Astrocyte of the hippocampus (primary cell): Measurements from ENCODE around the gene SCAPER.
A peak's percentile ranks its signal among the peaks of the same experiment; 100 is the strongest.
"Not testable (repeated sequence)": the region's sequence is repeated elsewhere in the genome, so short reads cannot be mapped to it uniquely, and the experiment has no call there.

Source experiments
- DNase-seq: peaks from one replicate; pipeline ENCODE4 v3.0.0; 2011; ENCODE audit warnings: low read depth, low spot score

SCAPER gene

DNA sequence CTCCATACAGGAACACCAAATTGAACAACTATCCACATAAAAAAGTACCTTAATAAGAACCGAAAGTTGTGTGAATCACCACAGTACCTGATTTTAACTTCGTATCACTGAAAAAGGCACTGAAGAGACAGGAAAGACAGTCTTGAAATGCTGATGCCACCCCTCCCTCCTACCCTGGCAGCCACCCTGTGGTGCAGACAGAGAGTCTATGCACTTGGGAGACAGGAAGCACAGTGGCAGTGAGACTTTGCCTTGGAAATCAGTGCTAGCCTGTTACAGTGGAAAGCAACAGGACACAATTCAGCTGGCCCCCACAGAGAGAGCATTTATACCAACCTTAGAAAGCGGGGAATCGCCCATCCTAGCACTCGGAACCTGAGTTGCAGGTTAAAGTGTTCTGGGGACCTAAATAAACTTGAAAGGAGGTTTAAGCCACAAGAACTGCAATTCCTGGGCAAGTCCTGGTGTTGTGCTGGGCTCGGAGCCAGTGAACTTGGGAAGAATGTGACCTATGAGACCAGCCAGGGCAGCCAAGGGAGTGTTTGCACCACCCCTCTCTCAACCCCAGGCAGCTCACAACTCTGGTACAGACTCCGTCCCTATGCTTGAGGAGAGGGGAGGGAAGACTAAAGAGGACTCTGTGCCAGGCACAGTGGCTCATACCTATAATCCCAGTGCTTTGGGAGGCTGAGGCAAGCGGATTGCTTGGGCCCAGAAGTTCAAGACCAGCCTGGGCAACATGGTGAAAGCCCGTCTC, 328.4 kb downstream of the SCAPER start:
- DNase-seq = peak; percentile 91

DNA sequence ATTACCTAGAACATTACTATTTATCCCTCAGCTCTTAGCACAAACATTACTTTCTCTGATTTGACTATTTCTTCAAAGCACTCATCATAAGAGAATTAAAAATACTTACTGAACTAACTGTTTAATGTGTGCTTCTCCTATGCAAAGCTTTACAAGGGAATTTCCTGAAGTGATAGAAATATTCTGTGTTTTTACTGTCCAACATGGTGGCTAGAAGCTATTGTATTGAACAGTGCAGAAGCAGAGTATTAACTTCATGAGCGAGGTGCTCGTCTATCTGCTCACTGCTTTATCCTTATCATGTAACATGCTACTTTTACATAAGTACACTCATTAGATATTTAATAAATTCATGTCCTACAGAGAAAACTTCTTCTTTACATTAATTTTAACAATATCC, 329.5 kb downstream of the SCAPER start:
- DNase-seq = no peak

DNA sequence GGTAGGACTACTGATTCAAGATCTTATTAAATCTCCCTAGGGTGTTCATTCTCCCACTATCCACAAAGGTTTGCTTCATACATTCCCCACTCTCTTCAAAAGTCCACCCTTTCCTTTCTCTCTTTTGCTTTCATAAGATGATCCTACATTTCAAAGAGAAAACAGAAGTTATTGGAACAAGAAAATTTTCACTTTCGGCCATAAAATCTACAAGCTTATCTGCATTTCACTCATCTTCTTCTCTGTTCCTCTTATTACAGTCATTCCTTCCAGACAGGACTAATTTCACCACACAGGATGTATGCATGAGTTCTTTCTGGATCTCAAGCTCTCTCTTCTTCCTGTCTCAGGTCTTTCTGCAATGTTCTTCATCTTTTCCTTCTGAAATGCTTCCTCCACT, 329.9 kb downstream of the SCAPER start:
- no peak for DNase-seq

DNA sequence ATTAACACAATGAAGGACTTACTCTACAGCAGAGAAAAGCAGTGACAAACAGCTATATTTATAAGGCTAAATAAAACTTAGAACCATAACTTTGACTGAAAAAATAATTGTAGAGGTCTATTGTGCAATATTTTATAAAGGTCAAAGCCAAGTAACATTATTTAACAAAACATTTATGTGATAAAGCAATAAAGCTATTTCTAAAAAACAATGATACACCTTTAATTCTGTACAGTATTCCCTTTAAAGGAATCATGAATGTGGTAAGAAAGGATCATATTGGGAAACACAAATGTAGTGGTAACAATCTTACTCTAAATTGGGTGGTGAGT, 332.2 kb downstream of the SCAPER start:
- no peak for DNase-seq

DNA sequence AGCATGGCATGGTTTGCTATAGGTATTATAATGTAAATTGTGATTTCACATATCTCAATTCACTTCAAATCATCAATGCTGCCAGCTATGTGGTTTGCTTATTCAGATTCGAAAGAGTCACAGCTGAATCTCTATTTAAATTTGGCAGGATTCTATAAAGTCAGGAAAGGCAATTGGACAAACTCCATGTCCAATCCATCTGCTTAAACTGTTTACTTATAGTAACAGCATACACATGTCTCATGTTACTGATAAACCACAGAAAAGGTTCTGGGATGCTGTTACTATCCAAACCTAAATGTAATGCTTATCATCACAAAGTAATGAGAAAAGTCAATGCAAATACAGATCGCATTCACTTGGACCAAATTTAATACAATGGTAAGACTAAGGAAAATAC, 338.9 kb downstream of the SCAPER start:
- DNase-seq = peak; percentile 16

DNA sequence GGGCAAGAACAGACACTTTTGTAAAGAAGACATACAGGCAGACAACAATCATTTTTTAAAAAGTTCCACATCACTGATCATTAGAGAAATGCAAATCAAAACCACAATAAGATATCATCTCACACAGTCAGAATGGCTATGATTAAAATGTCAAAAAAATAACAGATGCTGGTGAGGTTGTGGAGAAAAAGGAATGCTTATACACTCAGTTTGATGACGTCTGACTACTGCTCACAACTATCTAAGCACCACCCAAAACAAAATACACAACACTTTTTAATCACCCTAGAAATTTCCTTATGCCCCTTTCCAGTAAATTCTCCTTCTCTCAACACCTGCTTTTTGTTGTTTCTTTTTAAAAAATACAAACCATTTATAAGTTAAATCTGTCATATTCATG, 339.8 kb downstream of the SCAPER start:
- DNase-seq = no peak

DNA sequence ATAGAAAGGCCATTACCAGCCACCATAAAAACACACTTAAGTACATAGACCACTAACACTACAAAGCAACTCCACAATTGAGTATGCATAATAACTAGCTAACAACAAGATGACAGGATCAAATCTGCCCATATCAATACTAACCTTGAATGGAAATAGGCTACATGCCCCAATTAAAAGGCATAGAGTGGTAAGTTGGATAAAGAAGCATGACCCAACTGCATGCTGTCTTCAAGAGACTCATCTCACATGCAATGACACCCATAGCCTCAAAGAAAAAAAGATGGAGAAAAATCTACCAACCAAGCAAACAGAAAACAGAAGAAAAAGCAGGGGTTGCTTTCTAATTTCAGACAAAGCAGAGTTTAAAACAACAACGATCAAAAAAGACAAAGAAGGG, 349.9 kb downstream of the SCAPER start:
- DNase-seq = no peak

DNA sequence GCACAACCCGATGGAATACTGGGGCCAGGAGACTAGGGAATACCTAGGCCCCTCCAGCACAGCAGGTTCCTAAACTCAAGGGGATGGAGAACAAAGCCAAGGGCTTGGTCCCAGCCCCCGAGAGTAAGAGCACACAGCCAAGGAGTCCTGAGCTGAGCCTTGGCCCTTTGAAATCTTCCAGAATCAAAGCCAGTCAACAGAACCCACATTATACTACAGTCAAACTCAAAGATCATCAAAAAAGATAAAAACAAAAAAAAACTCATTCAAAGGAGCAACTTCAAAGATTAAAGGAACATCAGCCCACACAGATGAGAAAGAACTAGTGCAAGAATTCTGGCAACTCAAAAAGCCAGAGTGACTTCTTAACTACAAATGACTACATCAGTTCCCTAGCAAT, 351.6 kb downstream of the SCAPER start:
- no peak for DNase-seq

DNA sequence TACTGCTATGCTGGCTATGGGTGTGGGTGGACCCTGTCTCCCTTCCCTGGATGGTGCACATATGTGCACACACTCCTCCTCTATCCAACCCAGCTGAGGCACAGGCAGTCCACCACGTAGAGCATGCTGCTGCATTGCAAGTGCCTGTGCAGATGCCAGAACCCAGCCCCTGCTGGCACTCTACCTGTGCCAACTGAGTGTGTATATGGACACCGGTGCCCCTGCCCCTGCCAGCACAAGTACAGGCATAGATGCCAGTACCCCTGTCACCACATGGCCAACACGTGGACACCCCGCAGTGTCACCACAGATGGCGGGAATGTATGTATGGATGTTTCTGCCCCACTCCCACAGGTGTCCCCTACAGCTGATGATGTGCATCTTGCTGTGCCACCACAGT, 352.0 kb downstream of the SCAPER start:
- DNase-seq = no peak

DNA sequence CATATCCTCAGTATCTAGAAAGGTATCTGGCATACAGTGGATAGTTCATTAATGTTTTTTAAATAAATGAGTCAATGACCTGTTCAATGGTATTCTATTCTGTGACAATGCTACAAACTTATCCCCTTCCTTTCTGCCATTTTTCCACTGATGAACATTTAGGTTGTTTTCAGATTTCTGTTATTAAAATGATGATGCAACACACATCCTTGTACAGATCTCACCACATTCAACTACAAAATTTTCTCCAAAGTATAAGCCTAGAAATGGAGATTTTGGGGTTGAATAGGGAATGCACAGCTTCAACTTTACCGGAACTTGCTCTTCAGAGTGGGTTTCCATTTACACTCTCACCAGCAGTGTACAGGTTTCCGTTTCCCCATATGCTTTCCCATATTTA, 358.3 kb downstream of the SCAPER start:
- DNase-seq = no peak

DNA sequence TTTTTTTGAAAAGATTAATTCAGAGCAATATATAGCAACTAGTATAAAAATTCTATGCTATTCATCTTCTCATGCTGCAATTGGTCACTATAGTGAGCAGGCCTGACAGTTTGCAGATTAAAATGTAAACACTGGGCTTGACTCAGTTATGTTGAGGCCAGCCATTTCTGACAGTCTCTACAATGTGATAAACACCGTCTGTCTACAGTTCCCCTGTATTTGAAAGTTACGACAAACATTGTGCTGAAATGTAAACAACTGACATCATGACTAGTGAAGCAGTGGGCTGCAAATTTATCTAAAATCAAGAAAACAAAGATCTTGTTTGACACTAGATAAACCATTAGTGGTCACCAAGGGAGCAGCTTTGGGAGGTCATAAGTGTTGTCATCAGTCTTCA, 371.1 kb downstream of the SCAPER start:
- no peak for DNase-seq

DNA sequence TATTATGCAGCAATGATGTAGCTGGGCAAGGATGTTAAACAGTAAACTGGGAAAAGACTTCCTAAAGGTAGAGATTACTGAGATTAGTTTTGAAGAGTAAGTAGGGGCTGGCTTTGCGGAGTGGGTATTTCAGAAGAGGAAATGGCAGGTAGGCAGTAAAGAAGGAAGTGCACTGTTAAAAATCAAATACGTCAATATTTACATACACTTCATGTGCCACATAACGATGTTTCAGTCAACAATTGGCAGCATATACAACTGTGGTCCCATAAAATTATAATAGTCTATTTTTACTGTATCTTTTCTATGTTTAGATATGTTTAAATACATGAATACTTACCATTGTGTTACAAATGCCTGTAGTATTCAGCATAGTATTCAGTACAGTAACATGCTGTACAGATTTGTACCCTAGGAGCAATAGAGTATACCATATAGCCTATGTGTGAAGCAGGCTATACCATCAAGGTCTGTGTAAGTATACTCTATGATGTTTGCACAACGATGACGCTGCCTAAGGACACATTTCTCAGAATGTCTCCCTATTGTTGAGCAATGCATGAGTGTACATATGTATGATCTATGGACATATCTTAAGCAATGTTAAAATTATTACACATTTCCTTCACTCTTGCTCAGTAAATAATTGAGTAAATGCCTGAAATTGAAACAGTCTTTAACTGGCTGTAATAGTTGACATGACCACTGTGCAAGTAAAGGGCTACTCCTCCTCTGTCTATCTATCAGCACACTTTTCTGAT, 371.9 kb downstream of the SCAPER start:
- no peak for DNase-seq

DNA sequence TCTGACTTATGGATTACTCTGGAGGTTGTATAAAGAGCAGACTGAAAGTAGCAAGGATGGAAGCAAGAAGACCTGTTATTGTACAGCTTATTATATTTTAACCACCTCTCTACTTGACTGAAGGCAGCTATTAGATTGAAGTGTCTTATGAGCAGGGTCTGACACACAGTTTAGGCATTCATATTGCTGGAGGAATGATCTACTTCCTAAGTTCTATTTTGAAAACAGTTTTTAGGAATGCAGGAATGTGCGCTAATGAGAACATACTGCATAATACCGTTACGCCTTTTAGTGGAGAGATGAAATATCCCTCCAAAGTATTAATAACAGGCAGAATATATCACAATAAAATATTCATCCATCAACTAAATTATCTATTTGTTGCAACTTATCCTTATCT, 375.2 kb downstream of the SCAPER start:
- DNase-seq = peak; percentile 22

DNA sequence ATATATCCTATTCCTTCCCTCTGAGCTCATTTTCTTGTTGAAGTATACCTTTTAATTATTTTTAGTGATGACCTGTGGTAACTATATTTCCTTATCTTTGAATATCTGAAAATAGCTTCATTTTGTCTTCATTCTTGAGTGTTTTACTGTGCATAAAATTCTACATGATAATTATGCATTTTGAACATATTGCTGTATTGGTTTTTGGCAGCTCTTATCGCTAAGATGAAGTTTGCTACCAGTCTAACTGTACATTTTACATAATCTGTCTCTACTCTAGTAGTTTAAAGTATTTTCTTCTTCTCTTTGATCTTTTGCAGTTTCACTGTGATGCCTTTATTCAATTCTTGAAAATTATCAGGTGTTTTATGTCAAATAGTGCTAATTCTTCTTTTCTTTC, 379.0 kb downstream of the SCAPER start:
- no peak for DNase-seq

DNA sequence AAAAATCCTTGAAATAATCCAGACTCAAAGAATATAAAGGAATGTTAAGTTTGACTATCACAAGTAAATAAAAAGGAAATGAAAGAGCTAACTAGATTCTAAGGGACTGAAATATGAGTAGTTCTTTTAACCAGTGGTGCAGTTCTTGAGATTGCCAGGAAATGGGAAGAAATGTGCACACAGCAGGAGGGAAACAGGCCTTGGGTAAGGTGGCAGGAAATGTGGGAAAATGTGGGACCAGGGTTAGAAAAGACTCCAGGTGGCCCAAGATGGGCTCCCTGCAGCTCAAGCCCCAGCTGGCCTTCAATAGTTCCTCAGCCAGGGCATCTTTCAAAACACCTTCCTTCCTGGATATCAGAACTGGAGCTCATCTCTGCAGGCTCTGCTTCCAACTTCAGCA, 387.2 kb downstream of the SCAPER start:
- DNase-seq = peak; percentile 8

DNA sequence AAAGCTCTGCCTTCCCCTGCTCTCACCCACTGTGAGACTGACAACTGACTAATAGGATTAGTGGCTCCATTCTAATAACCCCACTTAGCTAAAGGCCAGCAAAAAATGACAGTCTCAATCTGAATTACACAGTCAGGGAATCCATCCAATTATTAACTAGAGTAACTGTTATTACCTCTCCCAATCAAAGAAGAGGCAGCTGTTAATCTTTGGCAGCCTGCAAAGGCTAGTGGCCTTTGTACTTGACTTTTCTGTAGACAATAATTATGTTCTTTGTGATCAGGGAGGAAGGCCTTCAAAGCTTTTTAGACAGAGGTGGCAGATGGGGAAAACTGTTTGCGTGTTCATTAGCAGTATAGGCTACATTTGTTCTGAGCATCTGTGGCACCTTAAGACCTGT, 390.9 kb downstream of the SCAPER start:
- DNase-seq = no peak

DNA sequence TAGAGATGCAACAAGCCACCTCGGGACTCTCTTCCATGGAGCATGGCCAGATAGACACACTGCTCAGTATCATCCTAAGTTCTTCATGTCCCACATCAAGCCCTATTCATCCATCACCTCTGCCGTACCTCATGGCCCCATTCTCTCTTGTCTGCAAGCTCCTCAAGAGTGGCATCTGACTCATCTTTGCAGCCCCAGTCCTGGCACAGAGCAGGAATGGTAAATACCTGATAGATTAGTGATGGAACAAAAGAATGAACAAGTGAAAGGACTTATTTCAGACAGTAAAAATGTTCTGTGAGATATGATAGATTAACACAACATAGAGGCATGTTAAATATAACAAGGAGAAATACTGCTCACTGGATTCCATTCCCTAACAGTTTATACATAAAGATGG, 392.2 kb downstream of the SCAPER start:
- peak; percentile 16 for DNase-seq

DNA sequence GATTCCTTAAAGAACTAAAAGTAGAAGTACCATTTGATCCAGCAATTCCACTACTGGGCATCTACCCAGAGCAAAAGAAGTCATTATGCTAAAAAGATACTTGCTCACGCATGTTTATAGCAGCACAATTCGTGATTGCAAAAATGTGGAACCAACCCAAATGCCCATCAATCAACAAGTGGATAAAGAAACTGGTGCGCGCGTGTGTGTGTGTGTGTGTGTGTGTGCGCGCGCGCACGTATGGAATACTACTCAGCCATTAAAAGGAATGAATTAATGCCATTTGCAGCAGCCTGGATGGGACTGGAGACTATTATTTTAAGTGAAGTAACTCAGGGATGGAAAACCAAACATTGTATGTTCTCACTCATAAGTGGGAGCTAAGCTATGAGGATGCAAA, 394.5 kb downstream of the SCAPER start:
- DNase-seq = not testable (repeated sequence)

DNA sequence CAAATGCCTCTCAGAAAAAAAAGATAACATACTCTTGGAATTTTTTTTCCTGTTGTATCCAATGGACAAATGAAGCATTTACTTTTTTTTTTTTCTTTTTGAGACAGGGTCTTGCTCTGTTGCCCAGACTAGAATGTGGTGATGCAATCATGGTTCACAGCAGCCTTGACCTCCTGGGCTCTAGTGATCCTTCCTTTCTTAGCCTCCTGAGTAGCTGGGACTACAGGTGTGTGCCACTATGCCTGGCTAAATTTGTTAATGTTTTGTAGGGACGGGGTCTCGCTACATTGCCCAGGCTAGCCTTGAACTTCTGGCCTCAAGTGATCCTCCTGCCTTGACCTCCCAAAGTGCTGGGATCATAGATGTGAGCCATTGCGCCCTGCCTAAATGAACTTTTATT, 401.3 kb downstream of the SCAPER start:
- no peak for DNase-seq

DNA sequence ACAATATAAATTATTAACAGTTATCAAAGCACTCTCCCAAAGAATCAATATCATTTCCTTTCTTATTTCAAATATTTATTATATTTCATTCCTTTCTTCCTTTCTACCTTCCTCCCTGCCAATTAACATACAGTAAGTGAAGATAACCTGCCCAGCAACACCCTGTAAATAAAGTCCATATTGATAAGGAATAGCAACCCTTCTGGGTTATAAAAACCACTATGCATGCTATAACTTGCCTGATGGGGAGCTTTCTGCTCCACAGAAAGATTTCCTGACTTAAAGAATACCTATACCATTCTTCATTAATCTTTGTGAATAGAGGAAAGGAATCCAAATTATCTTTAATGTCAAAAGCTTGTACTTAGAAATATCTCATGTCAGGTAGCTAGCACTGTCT, 402.0 kb downstream of the SCAPER start:
- no peak for DNase-seq

DNA sequence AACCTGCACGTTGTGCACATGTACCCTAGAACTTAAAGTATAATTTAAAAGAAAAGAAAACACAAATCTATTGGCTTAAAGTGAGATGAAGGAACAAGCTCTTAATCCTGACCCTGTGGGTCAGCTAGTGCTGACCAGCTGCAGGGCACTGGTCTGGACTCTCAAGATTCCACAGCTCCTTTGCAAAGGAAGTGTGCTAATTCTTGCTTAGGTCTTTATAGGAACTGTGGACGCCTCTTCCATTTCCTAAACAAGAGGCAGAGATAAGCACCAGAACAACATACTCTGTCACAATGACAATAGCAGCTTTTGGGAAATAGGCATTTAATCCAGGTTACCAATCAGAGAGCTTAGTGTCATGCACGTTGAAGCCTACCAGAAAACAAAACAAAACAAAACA, 402.5 kb downstream of the SCAPER start:
- no peak for DNase-seq

DNA sequence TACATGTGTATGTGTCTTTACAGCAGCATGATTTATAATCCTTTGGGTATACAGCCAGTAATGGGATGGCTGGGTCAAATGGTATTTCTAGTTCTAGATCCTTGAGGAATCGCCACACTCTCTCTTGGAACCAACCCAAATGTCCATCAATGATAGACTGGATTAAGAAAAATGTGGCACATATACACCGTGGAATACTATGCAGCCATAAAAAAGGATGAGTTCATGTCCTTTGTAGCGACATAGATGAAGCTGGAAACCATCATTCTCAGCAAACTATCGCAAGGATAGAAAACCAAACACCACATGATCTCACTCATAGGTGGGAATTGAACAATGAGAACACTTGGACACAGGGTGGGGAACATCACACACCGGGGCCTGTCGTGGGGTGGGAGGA, 403.0 kb downstream of the SCAPER start:
- DNase-seq = not testable (repeated sequence)

DNA sequence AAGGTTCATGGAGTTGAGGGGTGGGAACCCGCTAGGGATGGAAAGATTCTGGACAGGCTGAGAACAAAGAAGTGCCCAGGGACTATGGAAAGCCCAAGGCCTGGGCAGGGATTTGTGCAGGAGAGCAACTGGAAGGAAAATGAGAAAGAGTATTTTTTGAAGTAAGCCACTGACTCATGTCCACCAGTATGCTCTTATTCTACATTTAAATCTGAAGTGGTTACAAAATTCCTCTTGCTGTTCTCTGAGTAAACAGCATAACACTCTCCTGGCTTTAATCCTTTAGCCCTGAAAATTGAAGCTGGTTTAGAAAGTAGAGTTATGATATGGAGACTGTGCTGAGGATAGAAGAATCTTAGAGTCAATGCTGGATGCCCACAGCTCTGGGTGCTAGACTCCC, 403.4 kb downstream of the SCAPER start:
- DNase-seq = peak; percentile 45

DNA sequence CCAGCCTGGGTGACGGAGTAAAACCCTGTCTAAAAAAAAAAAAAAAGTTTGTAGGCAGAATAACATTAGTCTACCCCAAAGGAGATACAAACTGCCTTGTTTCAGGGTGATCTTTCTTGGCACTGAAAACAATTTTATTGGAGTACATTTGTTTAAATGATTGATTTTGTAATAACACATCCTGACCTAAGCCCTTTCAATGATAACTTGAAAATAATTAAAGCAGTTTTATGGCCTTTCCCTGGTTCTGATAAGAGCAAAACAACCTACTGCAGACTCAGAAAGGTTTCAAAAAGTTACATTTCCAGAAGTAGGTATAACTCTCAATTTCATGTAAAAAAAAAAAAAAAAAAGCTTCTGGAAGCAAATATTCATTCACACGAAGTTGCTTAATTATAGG, 404.1 kb downstream of the SCAPER start:
- DNase-seq = no peak
